Measurements from ENCODE around the gene TRAPPC13. TPM values are rescaled to one million over a fixed set of nuclear protein-coding genes. Genes with fewer than 3 reads are reported as not detected.

TRAPPC13 gene
- total and polyA plus RNA-seq, 2 donors (not counting 1 experiment from before 2014, with no cell fraction given) = 22.8 to 34.8 TPM

DNA sequence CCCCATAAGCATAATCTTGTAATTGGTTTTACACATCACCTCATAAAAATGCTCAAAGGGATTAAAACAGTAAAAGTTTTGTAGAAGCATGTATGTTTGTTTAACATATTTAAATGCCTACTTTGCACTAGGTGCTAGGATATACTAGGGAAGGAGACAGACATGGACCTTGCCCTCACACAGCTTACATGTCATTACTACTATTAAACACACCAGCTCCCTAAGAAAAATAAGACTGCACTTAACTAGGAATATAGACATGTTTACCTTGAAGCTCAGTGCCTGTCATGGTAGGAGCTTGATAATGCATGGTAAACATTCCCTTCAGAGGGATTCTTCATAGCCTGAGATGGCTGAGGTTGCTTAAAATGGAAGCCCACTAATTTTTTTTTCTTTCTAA, 6.2 kb downstream of the TRAPPC13 start:
- H3K9ac ChIP-seq (ENCODE audit: insufficient read depth, low read length) = no peak overlapping the region
- no peak overlapping the region for H2AFZ ChIP-seq (ENCODE audit: low read length)
- no peaks in the 10 kb centered on the region for H3K36me3 ChIP-seq (ENCODE audit: control insufficient read depth, insufficient read depth, low read length)
- H3K27me3 ChIP-seq (ENCODE audit: control insufficient read depth, insufficient read depth, low read length) = no peaks in the 10 kb centered on the region
- H3K4me1 ChIP-seq (ENCODE audit: control insufficient read depth, extremely low read depth, insufficient read depth, low read length) = no peaks in the 10 kb centered on the region
- TF ChIP-seq EZH2 (IDR thresholded peaks at IDR 0.05; ENCODE audit: low read length, missing control alignments) = no peak
- TF ChIP-seq, protein P1, sequence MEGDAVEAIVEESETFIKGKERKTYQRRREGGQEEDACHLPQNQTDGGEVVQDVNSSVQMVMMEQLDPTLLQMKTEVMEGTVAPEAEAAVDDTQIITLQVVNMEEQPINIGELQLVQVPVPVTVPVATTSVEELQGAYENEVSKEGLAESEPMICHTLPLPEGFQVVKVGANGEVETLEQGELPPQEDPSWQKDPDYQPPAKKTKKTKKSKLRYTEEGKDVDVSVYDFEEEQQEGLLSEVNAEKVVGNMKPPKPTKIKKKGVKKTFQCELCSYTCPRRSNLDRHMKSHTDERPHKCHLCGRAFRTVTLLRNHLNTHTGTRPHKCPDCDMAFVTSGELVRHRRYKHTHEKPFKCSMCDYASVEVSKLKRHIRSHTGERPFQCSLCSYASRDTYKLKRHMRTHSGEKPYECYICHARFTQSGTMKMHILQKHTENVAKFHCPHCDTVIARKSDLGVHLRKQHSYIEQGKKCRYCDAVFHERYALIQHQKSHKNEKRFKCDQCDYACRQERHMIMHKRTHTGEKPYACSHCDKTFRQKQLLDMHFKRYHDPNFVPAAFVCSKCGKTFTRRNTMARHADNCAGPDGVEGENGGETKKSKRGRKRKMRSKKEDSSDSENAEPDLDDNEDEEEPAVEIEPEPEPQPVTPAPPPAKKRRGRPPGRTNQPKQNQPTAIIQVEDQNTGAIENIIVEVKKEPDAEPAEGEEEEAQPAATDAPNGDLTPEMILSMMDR (conservative IDR thresholded peaks at IDR 0.05 in 1 of 2, IDR thresholded peaks at IDR 0.05 in 1 of 2; ENCODE audit: low read depth in 1 of 2, low read length in 2 of 2) = no peak
- peaks cover 28% of the 10 kb centered on the region for H3K79me2 ChIP-seq (ENCODE audit: control insufficient read depth, insufficient read depth, low read length)
- no peak overlapping the region for H3K27ac ChIP-seq (ENCODE audit: insufficient read depth, low read length)
- no peak for DNase-seq (ENCODE audit: low read depth in 2 of 2)
- H3K9me3 ChIP-seq (ENCODE audit: control insufficient read depth, insufficient read depth, low read depth, low read length) = no peaks in the 10 kb centered on the region
- H4K20me1 ChIP-seq (ENCODE audit: control insufficient read depth, extremely low read depth, insufficient read depth, low read length) = no peaks in the 10 kb centered on the region
- H3K4me2 ChIP-seq (ENCODE audit: extremely low read depth, insufficient read depth, low read length) = no peak overlapping the region
- no peak overlapping the region for H3K4me3 ChIP-seq (replicated peaks in 1 of 4; ENCODE audit: control extremely low read depth in 1 of 4, insufficient read depth in 1 of 4, low read depth in 3 of 4, low read length in 4 of 4)

DNA sequence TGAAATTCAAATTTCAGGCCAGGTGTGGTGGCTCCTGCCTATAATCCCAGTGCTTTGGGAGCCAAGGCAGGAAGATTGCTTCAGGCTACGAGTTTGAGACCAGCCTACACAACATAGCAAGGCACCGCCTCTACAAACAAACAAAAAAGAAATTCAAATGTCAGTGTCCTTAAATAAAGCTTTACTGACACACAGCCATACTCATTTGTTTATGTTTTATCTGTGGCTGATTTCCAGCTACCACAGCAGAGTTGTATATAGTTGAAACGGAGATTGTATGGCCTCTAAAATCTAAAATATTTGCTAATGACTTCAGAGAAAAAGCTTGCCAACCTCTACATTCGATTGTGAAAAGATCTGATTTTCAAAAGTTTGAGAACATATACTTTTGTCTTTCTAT, 15.4 kb downstream of the TRAPPC13 start:
- no peak overlapping the region for H3K9ac ChIP-seq (ENCODE audit: insufficient read depth, low read length)
- H3K36me3 ChIP-seq (ENCODE audit: control insufficient read depth, insufficient read depth, low read length) = peaks cover 2% of the 10 kb centered on the region
- H3K27ac ChIP-seq (ENCODE audit: insufficient read depth, low read length) = no peak overlapping the region
- no peaks in the 10 kb centered on the region for H4K20me1 ChIP-seq (ENCODE audit: control insufficient read depth, extremely low read depth, insufficient read depth, low read length)
- peak in 1 of 2 donors; percentile 53 for DNase-seq (ENCODE audit: low read depth in 2 of 2)
- TF ChIP-seq EZH2 (IDR thresholded peaks at IDR 0.05; ENCODE audit: low read length, missing control alignments) = no peak
- TF ChIP-seq, protein P1 (conservative IDR thresholded peaks at IDR 0.05 in 1 of 2, IDR thresholded peaks at IDR 0.05 in 1 of 2; ENCODE audit: low read depth in 1 of 2, low read length in 2 of 2) = no peak
- H3K4me3 ChIP-seq (replicated peaks in 1 of 4; ENCODE audit: control extremely low read depth in 1 of 4, insufficient read depth in 1 of 4, low read depth in 3 of 4, low read length in 4 of 4) = no peak overlapping the region
- H3K79me2 ChIP-seq (ENCODE audit: control insufficient read depth, insufficient read depth, low read length) = no peaks in the 10 kb centered on the region
- H3K4me1 ChIP-seq (ENCODE audit: control insufficient read depth, extremely low read depth, insufficient read depth, low read length) = no peaks in the 10 kb centered on the region
- H3K4me2 ChIP-seq (ENCODE audit: extremely low read depth, insufficient read depth, low read length) = no peak overlapping the region
- H3K9me3 ChIP-seq (ENCODE audit: control insufficient read depth, insufficient read depth, low read depth, low read length) = no peaks in the 10 kb centered on the region
- H3K27me3 ChIP-seq (ENCODE audit: control insufficient read depth, insufficient read depth, low read length) = no peaks in the 10 kb centered on the region
- H2AFZ ChIP-seq (ENCODE audit: low read length) = no peak overlapping the region

DNA sequence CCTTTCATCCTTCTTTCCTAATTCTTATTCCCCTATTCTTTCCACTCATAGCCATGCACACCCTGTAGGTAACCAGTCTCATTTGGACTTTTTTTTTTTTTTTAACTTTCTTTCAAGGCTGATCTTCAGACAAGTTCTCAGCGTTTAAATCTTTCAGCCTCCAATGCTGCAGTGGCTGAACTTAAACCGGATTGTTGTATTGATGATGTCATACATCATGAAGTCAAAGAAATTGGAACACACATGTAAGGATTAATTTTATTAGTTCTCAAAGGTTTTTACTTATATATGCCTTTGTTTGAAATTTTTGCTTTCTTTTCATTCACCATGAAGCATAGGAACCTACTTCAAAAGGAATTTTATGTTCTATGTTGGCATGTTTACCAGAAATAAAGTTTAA, 22.1 kb downstream of the TRAPPC13 start:
- DNase-seq (ENCODE audit: low read depth in 2 of 2) = no peak
- Histone ChIP-seq H3K4me2 (ENCODE audit: extremely low read depth, insufficient read depth, low read length) (no peak overlapping the region), H3K4me3 (replicated peaks in 1 of 4; ENCODE audit: control extremely low read depth in 1 of 4, insufficient read depth in 1 of 4, low read depth in 3 of 4, low read length in 4 of 4) (no peak overlapping the region), H3K4me1 (ENCODE audit: control insufficient read depth, extremely low read depth, insufficient read depth, low read length) (no peaks in the 10 kb centered on the region), H3K27ac (ENCODE audit: insufficient read depth, low read length) (no peak overlapping the region), H3K27me3 (ENCODE audit: control insufficient read depth, insufficient read depth, low read length) (no peaks in the 10 kb centered on the region), H3K79me2 (ENCODE audit: control insufficient read depth, insufficient read depth, low read length) (no peaks in the 10 kb centered on the region), H2AFZ (ENCODE audit: low read length) (no peak overlapping the region), H4K20me1 (ENCODE audit: control insufficient read depth, extremely low read depth, insufficient read depth, low read length) (no peaks in the 10 kb centered on the region), H3K9me3 (ENCODE audit: control insufficient read depth, insufficient read depth, low read depth, low read length) (no peaks in the 10 kb centered on the region), H3K9ac (ENCODE audit: insufficient read depth, low read length) (no peak overlapping the region), H3K36me3 (ENCODE audit: control insufficient read depth, insufficient read depth, low read length) (no peaks in the 10 kb centered on the region)
- TF ChIP-seq, protein P1 (conservative IDR thresholded peaks at IDR 0.05 in 1 of 2, IDR thresholded peaks at IDR 0.05 in 1 of 2; ENCODE audit: low read depth in 1 of 2, low read length in 2 of 2) = no peak
- TF ChIP-seq EZH2 (IDR thresholded peaks at IDR 0.05; ENCODE audit: low read length, missing control alignments) = no peak
